Thoracic aorta (tissue), 2 donors: Measurements from ENCODE around the gene PTPRM. TPM values are rescaled to one million over a fixed set of nuclear protein-coding genes. Genes with fewer than 3 reads are reported as not detected.

Experiments used
- ATAC-seq: fragments of 150-250 bp; one replicate; pipeline ENCODE4 v1.8.0; 2017; ENCODE audit warnings: low read depth; ENCODE audit not compliant: insufficient number of reproducible peaks, low FRiP score
- DNase-seq: peaks from one replicate; pipeline ENCODE4 v3.0.0-alpha.2; 2020; ENCODE audit warnings: low spot score
- H3K27ac ChIP-seq, 2 donors: fragments of 200-600 bp; sonication (generic); 1 replicate in 1 of 2; 2 replicates in 1 of 2; pipeline ENCODE4 v1.5.1; 2016; ENCODE audit warnings: mild to moderate bottlenecking in 2 of 2, moderate library complexity in 2 of 2
- H3K27me3 ChIP-seq: fragments of 200-600 bp; sonication (generic); replicated peaks from 2 replicates; pipeline ENCODE4 v1.6.0; 2016; ENCODE audit warnings: mild to moderate bottlenecking; ENCODE audit not compliant: insufficient read depth
- H3K36me3 ChIP-seq: fragments of 200-600 bp; sonication (generic); one replicate; pipeline ENCODE4 v1.5.1; 2016
- H3K4me1 ChIP-seq, 2 donors: fragments of 200-600 bp; sonication (generic); 1 replicate in 1 of 2; 2 replicates in 1 of 2; pipeline versions ENCODE4 v1.5.1 to v1.6.0; 2016; ENCODE audit warnings: low read depth in 2 of 2, mild to moderate bottlenecking in 1 of 2; ENCODE audit not compliant: control insufficient read depth in 1 of 2
- H3K4me3 ChIP-seq: fragments of 200-600 bp; sonication (generic); 2 replicates; pipeline ENCODE4 v1.5.1; 2016; ENCODE audit warnings: mild to moderate bottlenecking
- H3K9me3 ChIP-seq: fragments of 200-600 bp; sonication (generic); 2 replicates; pipeline ENCODE4 v1.5.1; 2016
- CTCF ChIP-seq: fragments of 200-600 bp; sonication (generic); IDR thresholded peaks from one replicate; pipeline ENCODE4 v1.5.1; 2019; ENCODE audit warnings: antibody characterized with exemption
- total RNA-seq, 2 donors: library from RNA; depleted of rRNA; stranded (reverse); fragments of >200 nt; gene quantifications; one replicate each; pipeline versions ENCODE4 v1.1.0 to v1.2.3, GENCODE V29; 2016

PTPRM gene
- total RNA-seq, 2 donors from 2014 or later = 90.3 to 102 TPM

- H3K36me3 ChIP-seq = no peaks in the 10 kb centered on the region
- H3K9me3 ChIP-seq = no peaks in the 10 kb centered on the region
- H3K27me3 ChIP-seq = no peaks in the 10 kb centered on the region
- TF ChIP-seq CTCF = no peak
- no peaks in the 10 kb centered on the region for H3K4me1 ChIP-seq
- DNase-seq = no peak
- H3K27ac ChIP-seq = no peak overlapping the region
- no peak for ATAC-seq
- H3K4me3 ChIP-seq = no peak overlapping the region
Observed at GRCh38 chr18:8196238-8196637, 629.1 kb downstream of the PTPRM start.

- H3K9me3 ChIP-seq = no peaks in the 10 kb centered on the region
- DNase-seq (no peak), ATAC-seq (no peak)
- H3K27ac ChIP-seq = no peak overlapping the region
- no peaks in the 10 kb centered on the region for H3K27me3 ChIP-seq
- no peaks in the 10 kb centered on the region for H3K4me1 ChIP-seq
- no peak for TF ChIP-seq CTCF
- no peaks in the 10 kb centered on the region for H3K36me3 ChIP-seq
- H3K4me3 ChIP-seq = no peak overlapping the region
Observed at GRCh38 chr18:8197499-8197898, 630.4 kb downstream of the PTPRM start.

GRCh38 chr18:8207996-8208395 is 640.9 kb downstream of the PTPRM start:
- no peak for DNase-seq
- no peak for TF ChIP-seq CTCF
- H3K36me3 ChIP-seq = no peaks in the 10 kb centered on the region
- no peaks in the 10 kb centered on the region for H3K4me1 ChIP-seq
- no peak overlapping the region for H3K4me3 ChIP-seq
- H3K27me3 ChIP-seq = no peaks in the 10 kb centered on the region
- H3K9me3 ChIP-seq = no peaks in the 10 kb centered on the region
- H3K27ac ChIP-seq = no peak overlapping the region
- no peak for ATAC-seq

- Histone ChIP-seq H3K27ac (no peak overlapping the region), H3K4me3 (no peak overlapping the region), H3K9me3 (no peaks in the 10 kb centered on the region), H3K36me3 (no peaks in the 10 kb centered on the region), H3K4me1 (no peaks in the 10 kb centered on the region), H3K27me3 (no peaks in the 10 kb centered on the region)
- DNase-seq (no peak), ATAC-seq (no peak)
- TF ChIP-seq CTCF = no peak
Observed at GRCh38 chr18:8208716-8209115, 641.6 kb downstream of the PTPRM start.

- no peaks in the 10 kb centered on the region for H3K36me3 ChIP-seq
- no peak for ATAC-seq
- H3K4me3 ChIP-seq = no peak overlapping the region
- TF ChIP-seq CTCF = no peak
- H3K9me3 ChIP-seq = no peaks in the 10 kb centered on the region
- no peak overlapping the region for H3K27ac ChIP-seq
- H3K4me1 ChIP-seq = no peaks in the 10 kb centered on the region
- no peaks in the 10 kb centered on the region for H3K27me3 ChIP-seq
- no peak for DNase-seq
Observed at GRCh38 chr18:8212896-8213780, 646.0 kb downstream of the PTPRM start.
